Gastroesophageal sphincter (tissue), 4 donors: ENCODE data around the gene CPED1. TPM values are rescaled to one million over a fixed set of nuclear protein-coding genes. Genes with fewer than 3 reads are reported as not detected.
"Not testable (repeated sequence)": the region's sequence is repeated elsewhere in the genome, so short reads cannot be mapped to it uniquely, and the experiment has no call there.

Experiments used
- ATAC-seq: fragments of 150-250 bp; one replicate; pipeline ENCODE4 v1.9.1; 2016; ENCODE audit warnings: mild to moderate bottlenecking, moderate library complexity
- H3K27ac ChIP-seq, 4 donors: fragments of 200-600 bp; sonication (generic) in 3 of 4; 1 replicate in 3 of 4; 2 replicates in 1 of 4; pipeline ENCODE4 v1.5.1; 2016 to 2019
- H3K27me3 ChIP-seq: fragments of 200-600 bp; sonication (generic); one replicate; pipeline ENCODE4 v1.5.1; 2019
- H3K36me3 ChIP-seq, 2 donors: fragments of 200-600 bp; sonication (generic); one replicate each; pipeline ENCODE4 v1.5.1; 2019; ENCODE audit warnings: control low read depth in 1 of 2
- H3K4me1 ChIP-seq, 3 donors: fragments of 200-600 bp; sonication (generic); 1 replicate in 2 of 3; 2 replicates in 1 of 3; pipeline ENCODE4 v1.5.1; 2016 to 2019; ENCODE audit warnings: control low read depth in 2 of 3
- H3K4me3 ChIP-seq, 2 donors: fragments of 200-600 bp; sonication (generic); one replicate each; pipeline ENCODE4 v1.5.1; 2019; ENCODE audit warnings: mild to moderate bottlenecking in 1 of 2, moderate library complexity in 1 of 2
- H3K9me3 ChIP-seq, 3 donors: fragments of 200-600 bp; sonication (generic); one replicate each; pipeline ENCODE4 v1.5.1; 2017 to 2019; ENCODE audit warnings: control low read depth in 2 of 3
- EP300 ChIP-seq: sonication (generic); formaldehyde crosslinking; IDR thresholded peaks from one replicate; pipeline ENCODE4 v1.6.1; 2017; ENCODE audit warnings: antibody characterized with exemption, mild to moderate bottlenecking
- POLR2A ChIP-seq, 2 donors: fragments of 450-650 bp; IDR thresholded peaks; one replicate each; pipeline ENCODE4 v1.6.1; 2017; ENCODE audit warnings: antibody characterized with exemption in 2 of 2, mild to moderate bottlenecking in 2 of 2, moderate library complexity in 1 of 2
- POLR2AphosphoS5 ChIP-seq: sonication (generic); formaldehyde crosslinking; IDR thresholded peaks from one replicate; pipeline ENCODE4 v1.6.1; 2017; ENCODE audit warnings: antibody characterized with exemption
- WGBS, 2 donors: methylation state at CpG; one replicate each; pipeline ENCODE4 v1.1.5; 2018; ENCODE audit warnings: low coverage in 1 of 2; 5-methylcytosine and 5-hydroxymethylcytosine counted together
- total RNA-seq, 4 donors: library from RNA; depleted of rRNA; stranded (reverse); fragments of >200 nt; gene quantifications; one replicate each; pipeline ENCODE4 v1.1.0, GENCODE V29; 2016
- TF ChIP-seq, protein P1 (sequence below), 4 experiments: fragments of 200-600 bp in 2 of 4; fragments of 450-650 bp in 2 of 4; sonication (generic) in 1 of 4; IDR thresholded peaks; one replicate each; pipeline ENCODE4 v1.5.1; 2017 to 2019; ENCODE audit warnings: antibody characterized with exemption in 4 of 4, mild to moderate bottlenecking in 2 of 4, moderate library complexity in 2 of 4

Gene CPED1
- total RNA-seq, 4 donors from 2014 or later, result 35.1 to 97.7 (median 60.5) TPM

DNA sequence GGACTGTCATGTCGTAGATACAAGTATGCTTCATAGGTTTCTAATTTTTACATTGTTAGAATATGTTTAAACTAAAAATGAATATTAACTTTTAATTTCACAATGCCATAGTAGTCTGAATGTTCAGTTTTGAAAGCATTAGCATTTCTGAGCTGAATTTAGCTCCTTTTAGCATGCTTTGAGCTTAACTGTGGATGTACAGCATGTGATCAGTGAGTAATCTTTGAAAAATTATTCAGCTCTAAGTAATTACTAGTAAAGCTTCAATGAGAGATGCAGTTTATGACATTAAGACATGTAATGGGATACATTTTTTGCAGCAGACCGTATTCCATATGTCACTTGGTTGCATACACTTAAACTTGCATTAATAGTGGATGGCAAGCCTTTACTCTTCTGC is 226.1 kb downstream of the CPED1 start:
- Histone ChIP-seq H3K27ac (no peak overlapping the region), H3K9me3 (no peaks in the 10 kb centered on the region), H3K4me3 (no peak overlapping the region), H3K36me3 (no peaks in the 10 kb centered on the region), H3K4me1 (peaks cover 0 to 18% (median 0%) of the 10 kb centered on the region in 3 donors), H3K27me3 (no peaks in the 10 kb centered on the region)
- no peak for ATAC-seq
- 77 to 82% methylated on average over 2 of the region's 2 CpGs for WGBS, 2 donors
- TF ChIP-seq POLR2A (IDR thresholded peaks at IDR 0.05), result no peak
- TF ChIP-seq, protein P1, sequence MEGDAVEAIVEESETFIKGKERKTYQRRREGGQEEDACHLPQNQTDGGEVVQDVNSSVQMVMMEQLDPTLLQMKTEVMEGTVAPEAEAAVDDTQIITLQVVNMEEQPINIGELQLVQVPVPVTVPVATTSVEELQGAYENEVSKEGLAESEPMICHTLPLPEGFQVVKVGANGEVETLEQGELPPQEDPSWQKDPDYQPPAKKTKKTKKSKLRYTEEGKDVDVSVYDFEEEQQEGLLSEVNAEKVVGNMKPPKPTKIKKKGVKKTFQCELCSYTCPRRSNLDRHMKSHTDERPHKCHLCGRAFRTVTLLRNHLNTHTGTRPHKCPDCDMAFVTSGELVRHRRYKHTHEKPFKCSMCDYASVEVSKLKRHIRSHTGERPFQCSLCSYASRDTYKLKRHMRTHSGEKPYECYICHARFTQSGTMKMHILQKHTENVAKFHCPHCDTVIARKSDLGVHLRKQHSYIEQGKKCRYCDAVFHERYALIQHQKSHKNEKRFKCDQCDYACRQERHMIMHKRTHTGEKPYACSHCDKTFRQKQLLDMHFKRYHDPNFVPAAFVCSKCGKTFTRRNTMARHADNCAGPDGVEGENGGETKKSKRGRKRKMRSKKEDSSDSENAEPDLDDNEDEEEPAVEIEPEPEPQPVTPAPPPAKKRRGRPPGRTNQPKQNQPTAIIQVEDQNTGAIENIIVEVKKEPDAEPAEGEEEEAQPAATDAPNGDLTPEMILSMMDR (IDR thresholded peaks at IDR 0.05), result no peak

DNA sequence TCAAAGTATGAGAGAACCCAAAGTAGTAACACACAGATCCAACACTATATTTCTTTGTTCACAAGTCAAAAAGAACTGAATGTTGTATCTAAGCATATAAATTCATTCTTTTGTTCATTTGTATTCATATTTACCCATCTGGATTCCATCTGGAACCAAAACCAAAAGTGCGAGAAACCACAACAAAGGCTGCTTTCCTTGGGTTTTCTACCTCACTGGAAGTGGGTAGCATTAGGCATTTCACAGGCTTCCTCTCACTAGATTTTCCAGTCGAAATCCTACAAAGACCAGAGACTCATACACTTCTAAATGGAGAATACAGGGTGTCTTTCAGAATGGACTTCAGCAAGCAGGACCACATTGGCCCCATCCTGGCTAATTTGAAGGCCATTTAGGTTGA is 230.5 kb downstream of the CPED1 start:
- H3K36me3 ChIP-seq, result no peaks in the 10 kb centered on the region
- no peaks in the 10 kb centered on the region for H3K27me3 ChIP-seq
- WGBS, 2 donors, result 62 to 80% methylated on average over 1 to 2 of the region's 2 CpGs
- H3K27ac ChIP-seq, result no peak overlapping the region
- ATAC-seq, result no peak
- H3K4me1 ChIP-seq, result no peaks in the 10 kb centered on the region
- peaks cover 0 to 9% (median 0%) of the 10 kb centered on the region in 3 donors for H3K9me3 ChIP-seq
- H3K4me3 ChIP-seq, result no peak overlapping the region
- TF ChIP-seq, protein P1 (IDR thresholded peaks at IDR 0.05), result no peak
- TF ChIP-seq EP300 (no peak), POLR2AphosphoS5 (no peak), POLR2A (IDR thresholded peaks at IDR 0.05) (no peak)

GRCh38 chr7:121221108-121221507 is 232.6 kb downstream of the CPED1 start:
- H3K36me3 ChIP-seq, H3K27me3 ChIP-seq, ATAC-seq, H3K4me3 ChIP-seq, H3K9me3 ChIP-seq, H3K27ac ChIP-seq, H3K4me1 ChIP-seq: not testable (repeated sequence)
- 80 to 86% methylated on average over 1 to 2 of the region's 2 CpGs for WGBS, 2 donors

DNA sequence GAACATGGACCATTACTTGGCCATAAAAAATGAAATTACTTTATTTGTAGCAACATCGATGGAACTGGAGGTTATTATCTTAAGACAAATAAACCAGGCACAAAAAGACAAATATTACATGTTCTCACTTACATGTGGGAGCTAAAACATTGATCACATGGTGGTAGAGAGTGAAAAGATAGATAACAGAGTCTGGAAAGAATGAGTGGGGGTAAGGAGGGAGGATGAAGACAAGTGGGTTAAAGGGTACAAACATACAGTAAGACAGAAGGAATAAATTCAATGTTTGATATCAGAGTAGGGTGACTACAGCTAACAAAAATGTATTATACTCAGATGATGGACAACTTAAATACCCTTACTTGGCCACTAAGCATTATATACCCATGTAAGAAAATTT is 240.3 kb downstream of the CPED1 start:
- no peak for ATAC-seq
- TF ChIP-seq POLR2A (IDR thresholded peaks at IDR 0.05) (no peak), EP300 (no peak), POLR2AphosphoS5 (no peak)
- TF ChIP-seq, protein P1 (IDR thresholded peaks at IDR 0.05), result no peak

GRCh38 chr7:121235201-121235600 is 246.7 kb downstream of the CPED1 start:
- ATAC-seq, result no peak
- no peak overlapping the region for H3K4me3 ChIP-seq
- H3K27me3 ChIP-seq, result no peaks in the 10 kb centered on the region
- H3K36me3 ChIP-seq, result peaks cover 0 to 25% of the 10 kb centered on the region in 2 donors
- H3K9me3 ChIP-seq, result no peaks in the 10 kb centered on the region
- TF ChIP-seq POLR2AphosphoS5, result no peak
- TF ChIP-seq POLR2A (IDR thresholded peaks at IDR 0.05), result no peak
- TF ChIP-seq, protein P1 (IDR thresholded peaks at IDR 0.05), result no peak
- TF ChIP-seq EP300, result no peak
- H3K27ac ChIP-seq, result no peak overlapping the region
- H3K4me1 ChIP-seq, result no peaks in the 10 kb centered on the region

More for the DNA sequence above, 240.3 kb downstream of the CPED1 start:
- 94 to 100% methylated on average over 1 of the region's 1 CpG for WGBS, 2 donors
- Histone ChIP-seq H3K36me3 (no peaks in the 10 kb centered on the region), H3K9me3 (no peaks in the 10 kb centered on the region), H3K27ac (no peak overlapping the region), H3K27me3 (no peaks in the 10 kb centered on the region), H3K4me3 (no peak overlapping the region), H3K4me1 (no peaks in the 10 kb centered on the region)

- Histone ChIP-seq H3K4me3 (no peak overlapping the region), H3K4me1 (no peaks in the 10 kb centered on the region), H3K36me3 (peaks cover 0 to 25% of the 10 kb centered on the region in 2 donors), H3K27me3 (no peaks in the 10 kb centered on the region), H3K9me3 (no peaks in the 10 kb centered on the region), H3K27ac (no peak overlapping the region)
- TF ChIP-seq POLR2AphosphoS5, result no peak
- TF ChIP-seq, protein P1 (IDR thresholded peaks at IDR 0.05), result no peak
- no peak for TF ChIP-seq EP300
- TF ChIP-seq POLR2A (IDR thresholded peaks at IDR 0.05), result no peak
- WGBS, 2 donors, result 83 to 90% methylated on average over 2 to 3 of the region's 3 CpGs
- ATAC-seq, result no peak
Measured at GRCh38 chr7:121237601-121238000, 249.1 kb downstream of the CPED1 start.
